CD1c-positive myeloid dendritic cell (primary cell): Measurements from ENCODE around the gene SYT15.
"Not testable (repeated sequence)": the region's sequence is repeated elsewhere in the genome, so short reads cannot be mapped to it uniquely, and the experiment has no call there.

Experiments used
- DNase-seq: peaks from one replicate; pipeline ENCODE4 v3.0.0-alpha.2; 2016; ENCODE audit errors: extremely low spot score

Gene SYT15

DNA sequence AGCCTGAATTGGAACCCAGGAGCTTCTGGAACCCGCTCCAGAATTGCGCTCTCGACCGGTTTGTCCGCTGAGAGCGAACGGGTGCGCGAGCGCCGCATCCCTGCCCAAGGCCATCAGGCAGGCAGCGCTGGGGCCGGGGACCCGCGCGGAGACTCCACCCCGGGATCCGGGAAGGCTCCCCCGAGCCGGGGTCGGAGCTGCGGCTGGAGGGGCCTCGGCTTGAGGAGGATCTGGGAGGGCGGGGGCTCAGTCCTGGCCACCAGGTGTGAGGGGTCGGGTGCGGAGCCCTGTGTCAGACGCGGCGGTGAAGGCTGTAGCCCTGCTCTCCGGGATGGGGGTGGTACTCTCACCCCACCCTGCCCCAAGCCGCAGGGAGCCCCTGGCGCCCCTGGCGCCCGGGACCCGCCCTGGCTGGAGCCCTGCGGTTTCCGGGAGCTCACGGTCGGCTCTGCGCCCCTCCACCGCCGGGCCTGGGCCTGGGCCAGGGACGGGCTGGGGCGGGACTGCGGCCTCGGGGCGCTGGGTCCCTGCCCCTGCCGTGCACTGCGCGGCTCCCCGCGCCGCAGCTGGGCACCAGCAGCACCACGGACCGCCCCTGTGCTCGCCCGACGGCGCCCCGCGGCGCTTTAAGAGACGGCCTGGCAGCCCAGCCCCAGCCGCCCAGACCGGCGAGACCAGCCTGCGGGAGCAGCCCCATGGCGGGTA is at the start of gene SYT15:
SYT15 (plus strand) TSS at position 655 of the 705 bp plus-strand sequence; CDS start at position 696, 41 bp downstream.
- DNase-seq = not testable (repeated sequence)

DNA sequence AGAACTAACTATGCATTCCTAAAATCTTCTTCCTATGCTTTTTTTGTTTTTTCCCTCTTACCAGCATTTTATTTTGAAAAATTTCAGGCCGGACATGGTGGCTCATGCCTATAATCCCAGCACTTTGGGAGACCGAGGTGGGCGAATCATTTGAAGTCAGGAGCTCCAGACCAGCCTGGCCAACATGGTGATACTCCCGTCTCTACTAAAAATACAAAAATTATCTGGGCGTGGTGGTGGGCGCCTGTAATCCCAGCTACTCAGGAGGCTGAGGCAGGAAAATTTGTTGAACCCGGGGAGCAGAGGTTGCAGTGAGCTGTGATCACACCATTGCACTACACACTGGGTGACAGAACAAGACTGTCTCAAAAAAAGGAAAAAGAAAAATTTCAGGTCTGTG is 49.2 kb upstream of the SYT15 start:
- not testable (repeated sequence) for DNase-seq

DNA sequence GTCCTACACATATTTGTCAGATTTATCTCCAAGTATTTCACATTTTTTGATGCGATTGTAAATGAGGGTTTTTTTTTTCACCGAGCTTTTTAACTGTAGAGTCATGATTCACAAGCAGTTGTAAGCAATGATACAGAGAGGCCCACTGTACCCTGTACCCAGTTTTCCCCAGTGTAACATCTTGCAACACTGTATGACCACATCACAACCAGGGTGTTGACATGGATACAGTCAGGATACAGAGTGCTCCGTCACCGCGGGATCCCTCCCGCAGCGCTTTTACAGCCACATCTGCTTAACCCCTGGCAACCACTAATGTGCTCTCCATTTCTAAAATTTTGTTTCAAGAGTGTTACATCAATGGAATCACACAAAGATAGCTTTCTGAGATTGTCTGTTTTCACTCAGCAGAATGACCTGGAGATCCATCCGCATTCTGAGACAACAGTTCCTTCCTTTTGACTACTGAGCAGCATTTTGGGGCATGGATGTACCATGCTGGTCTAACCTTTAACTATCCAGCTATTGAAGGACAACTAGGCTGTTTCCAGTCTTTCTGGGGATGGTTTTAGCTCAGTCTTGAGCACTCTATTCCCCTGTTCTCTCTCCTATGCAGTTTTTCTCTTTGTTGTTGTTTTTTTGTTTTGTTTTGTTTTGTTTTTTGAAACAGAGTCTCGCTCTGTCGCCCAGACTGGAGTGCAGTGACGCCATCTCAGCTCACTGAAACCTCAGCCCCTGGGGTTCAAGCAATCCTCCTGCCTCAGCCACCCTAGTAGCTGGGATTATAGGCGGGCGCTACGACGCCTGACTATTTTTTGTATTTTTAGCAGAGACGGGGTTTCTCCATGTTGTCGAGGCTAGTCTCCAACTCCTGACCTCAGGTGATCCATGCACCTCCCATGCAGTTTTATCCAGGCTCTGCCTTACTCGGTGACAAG is 48.4 kb upstream of the SYT15 start:
- DNase-seq = no peak

DNA sequence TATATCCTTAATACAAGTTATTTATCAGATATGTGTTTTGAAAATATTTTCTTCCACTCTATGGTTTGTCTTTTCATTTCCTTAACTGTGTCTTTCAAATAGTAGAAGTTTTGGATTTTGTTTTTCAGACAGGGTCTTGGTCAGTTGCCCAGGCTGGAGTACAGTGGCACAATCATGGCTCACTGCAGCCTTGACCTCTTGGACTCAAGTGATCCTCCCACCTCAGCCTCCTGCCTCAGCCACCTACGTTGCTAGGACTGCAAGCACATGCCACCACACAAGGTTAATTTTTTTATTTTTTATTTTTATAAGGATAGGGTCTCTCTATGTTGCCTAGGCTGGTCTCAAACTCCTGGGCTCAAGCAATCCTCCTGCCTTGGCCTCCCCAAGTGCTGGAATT is 46.7 kb upstream of the SYT15 start:
- DNase-seq = not testable (repeated sequence)

DNA sequence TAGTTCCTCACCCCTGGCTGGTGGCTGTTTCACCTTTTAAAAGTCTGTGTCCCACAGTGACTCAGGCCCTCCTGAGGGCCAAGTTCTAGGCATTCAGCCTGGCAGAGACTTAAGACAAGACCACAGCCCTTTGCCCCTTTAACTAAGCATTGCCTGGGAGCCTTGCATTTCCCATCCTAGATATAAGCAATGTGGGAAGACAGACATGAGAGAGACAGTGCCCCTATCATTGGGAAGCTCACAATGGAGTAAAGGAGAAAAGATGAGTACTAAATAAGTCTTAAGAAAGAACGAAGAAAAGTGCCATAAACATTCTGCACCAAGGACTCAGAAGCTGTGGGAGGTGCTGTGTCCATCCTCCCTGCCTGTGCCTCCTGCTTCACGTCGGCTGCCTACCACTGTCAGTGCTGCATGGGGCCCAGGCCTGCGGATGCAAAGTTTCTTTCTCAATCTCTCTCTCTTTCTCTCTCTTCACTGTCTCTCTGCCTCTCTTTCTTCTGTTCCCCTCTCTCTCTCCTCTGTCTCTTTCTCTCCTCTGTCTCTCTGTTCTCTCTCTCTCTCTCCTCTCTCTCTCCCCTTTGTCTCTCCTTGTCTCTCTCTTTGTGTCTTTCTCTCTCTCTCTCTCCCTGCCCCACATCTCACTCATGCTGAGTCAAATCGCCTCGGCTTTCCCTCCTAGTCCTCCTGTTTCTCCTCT is 44.0 kb upstream of the SYT15 start:
- no peak for DNase-seq

DNA sequence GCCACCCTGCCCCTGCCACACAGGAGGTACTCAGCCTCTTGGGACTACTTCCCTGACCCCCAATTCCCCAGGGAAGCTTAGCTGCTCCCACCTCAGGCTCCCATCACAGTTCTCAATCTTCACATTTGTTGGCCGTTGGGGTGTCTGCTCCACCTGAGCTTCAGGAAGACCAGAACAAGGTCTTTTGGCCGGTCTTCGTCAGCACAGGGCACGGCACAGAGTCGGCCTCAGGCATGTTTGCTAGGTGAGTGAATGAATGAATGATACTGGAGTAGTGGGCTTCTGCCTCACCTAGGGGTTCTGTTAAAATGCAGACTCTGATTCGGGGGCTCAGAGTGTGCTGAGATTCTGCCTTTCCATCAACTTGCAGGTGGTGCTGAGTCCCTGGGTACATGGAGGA is 42.8 kb upstream of the SYT15 start:
- DNase-seq = no peak

DNA sequence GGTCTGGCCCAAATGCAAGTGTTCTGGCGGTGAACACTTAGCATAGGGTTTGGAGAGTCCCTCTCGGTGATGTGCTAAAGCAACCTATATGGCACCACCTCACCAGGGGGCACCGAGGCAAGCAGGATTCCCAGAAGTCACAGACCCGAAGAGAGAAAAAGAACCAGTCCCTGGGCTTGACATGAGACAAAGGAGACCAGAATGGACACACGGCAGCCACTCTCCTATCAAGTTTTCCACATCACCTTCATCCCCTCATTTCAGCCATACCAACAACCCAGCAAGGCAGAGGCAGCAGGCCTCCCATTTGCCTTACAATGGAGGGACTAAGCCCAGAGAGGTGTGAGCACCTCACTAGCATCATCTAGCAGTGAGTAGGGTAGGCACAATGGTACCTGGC is 42.1 kb upstream of the SYT15 start:
- DNase-seq = no peak

DNA sequence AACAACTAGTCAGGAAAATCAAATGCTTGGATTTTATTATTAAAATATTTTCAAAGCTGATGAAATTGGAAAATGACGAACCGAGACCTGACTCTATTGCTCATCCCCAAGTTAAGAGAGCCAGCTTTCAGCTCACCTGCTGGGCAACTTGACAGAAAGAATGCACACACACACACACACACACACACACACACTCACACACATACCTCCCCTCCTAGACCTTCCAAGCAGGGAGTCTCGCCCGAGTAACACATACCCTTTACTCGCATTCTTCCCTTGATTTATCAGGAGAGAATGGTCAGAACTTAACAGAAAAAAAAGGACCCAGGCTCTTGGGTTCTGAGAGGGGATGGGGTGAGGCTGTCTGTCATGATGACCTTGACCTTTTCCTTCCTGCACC is 41.6 kb upstream of the SYT15 start:
- DNase-seq = no peak

DNA sequence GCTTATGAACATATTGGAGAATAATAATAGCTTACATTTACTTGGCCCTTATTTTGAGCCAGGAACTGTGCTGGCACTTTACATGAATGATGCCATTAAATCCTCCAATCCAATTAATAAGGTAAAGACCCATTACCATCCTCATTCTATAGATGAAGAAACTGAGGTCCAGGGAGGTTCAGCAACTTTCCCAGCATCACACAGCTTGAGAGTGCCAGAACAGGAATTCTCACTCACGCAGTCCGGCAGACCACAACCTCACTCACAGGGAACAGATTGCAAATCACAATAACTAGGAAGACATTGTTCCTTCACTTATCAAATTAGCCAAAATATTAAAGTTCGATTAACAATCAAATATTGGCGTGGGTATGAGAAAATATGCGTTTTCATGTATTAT is 40.8 kb upstream of the SYT15 start:
- no peak for DNase-seq

DNA sequence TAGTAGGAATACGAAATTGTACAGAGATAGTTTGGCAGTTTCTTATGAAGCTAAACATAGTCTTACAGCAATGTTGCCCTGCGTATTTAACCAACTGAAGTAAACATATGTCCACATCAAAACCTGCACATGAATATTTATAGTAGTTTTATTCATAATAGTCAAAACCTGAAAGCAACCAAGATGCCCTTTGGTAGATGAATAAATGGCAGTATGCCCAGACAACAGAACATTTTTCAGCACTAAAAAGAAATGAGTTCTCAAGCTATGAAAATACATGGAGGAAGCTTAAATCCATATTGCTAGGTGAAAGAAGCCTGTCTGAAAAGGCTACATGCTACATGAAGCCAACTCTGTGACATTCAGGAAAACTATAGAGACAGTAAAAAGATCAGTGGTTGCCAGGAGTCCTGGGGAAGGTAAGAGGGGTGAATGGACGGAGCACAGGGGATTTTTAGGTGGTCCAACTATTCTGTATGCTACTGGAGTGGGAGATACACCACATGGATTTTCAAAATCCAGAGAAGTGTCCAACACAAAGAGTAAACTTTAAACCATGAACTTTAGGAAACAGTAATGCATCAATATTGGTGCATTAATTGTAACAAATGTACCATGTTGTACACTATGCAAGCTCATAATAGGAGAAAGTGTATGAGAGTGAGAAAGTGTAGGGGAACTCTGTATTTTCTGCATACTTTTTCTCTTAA is 40.1 kb upstream of the SYT15 start:
- no peak for DNase-seq

DNA sequence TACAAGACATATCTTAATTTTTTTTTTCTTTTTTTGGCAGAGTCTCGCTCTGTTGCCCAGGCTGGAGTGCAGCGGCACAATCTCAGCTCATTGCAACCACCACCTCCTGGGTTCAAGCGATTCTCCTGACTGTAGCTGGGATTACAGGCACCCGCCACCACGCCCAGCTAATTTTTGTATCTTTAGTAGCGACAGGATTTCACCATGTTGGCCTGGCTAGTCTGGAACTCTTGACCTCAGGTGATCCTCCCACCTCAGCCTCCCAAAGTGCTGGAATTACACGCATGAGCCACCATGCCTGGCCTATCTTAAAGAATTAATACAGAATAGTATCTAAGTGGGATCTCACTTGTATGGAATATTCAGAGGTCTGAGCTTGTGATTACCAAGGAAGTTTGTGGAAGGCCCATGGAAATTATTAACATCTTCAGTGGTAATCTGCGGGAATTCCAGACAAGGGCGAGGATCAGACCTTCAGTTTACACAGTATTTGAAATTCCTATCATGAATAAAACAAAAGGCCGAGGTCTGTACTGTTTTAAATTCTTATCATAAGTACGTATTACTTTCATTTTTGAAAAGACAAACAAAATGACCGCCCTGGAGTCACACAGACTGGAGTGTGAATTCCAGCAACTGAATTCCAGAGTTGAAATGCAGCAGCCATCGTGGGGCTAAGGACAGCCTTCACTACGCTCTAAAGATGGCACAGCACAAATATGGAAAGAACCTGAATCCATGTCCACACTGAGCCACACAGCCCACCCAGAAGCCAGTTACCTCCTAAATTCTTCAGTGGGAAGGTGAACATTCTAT is 39.1 kb upstream of the SYT15 start:
- DNase-seq = no peak

DNA sequence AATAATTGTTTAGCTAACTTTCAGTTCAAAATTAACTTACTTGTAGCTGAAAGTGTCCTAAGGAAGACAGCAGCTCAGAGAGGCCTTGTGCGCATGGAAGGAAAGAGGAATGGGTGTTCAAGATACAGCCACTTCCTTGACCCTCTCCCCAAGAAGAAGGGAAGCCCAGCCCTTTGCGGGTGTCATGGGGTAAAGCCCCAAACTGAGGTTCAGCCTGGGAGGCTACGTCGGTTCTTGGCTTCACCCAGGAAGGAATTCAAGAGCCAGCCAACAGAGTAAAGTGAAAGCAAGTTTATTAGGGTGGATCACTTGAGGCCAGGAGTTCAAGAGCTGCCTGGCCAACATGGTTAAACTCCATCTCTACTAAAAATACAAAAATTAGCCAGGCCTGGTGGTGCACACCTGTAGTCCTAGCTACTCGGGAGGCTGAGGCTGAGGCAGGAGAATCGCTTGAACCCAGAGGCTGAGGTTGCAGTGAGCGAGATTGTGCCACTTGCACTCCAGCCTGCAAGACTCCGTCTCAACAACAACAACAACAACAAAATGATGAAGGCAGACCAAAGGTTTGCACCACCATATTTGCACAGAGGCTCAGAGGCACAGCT is 38.4 kb upstream of the SYT15 start:
- DNase-seq = no peak

DNA sequence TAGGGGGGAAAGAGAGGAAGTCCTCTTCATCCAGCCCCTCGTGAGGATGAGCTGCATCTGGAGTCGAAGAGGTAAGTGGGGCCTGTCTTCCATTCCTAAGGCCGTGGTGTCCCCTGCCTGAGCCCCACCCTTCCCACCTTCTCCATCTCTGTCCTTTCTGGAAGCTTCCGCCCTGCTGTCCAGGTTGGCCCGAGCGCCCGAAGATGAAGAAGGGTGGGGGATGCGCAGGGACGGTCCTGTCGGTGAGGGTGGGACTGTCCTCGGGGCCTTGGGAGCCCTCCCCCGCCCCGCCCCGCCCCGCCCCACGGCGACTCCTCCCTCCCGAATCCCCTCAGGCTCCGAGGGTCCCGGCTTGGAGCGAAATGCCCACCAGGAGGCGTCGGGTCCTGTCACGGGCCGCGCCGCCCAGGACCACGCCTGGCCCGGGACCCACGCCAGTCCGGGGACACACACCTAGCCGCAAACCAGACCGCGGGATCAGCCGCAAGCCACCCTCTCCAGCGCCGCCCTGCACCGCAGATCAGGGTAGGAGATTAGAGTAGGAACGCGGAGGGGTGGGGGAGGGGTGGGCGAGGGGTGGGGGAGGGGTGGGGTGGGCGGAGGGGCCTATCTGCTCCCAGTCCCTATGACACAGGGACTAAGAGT is 37.8 kb upstream of the SYT15 start:
- DNase-seq = no peak

DNA sequence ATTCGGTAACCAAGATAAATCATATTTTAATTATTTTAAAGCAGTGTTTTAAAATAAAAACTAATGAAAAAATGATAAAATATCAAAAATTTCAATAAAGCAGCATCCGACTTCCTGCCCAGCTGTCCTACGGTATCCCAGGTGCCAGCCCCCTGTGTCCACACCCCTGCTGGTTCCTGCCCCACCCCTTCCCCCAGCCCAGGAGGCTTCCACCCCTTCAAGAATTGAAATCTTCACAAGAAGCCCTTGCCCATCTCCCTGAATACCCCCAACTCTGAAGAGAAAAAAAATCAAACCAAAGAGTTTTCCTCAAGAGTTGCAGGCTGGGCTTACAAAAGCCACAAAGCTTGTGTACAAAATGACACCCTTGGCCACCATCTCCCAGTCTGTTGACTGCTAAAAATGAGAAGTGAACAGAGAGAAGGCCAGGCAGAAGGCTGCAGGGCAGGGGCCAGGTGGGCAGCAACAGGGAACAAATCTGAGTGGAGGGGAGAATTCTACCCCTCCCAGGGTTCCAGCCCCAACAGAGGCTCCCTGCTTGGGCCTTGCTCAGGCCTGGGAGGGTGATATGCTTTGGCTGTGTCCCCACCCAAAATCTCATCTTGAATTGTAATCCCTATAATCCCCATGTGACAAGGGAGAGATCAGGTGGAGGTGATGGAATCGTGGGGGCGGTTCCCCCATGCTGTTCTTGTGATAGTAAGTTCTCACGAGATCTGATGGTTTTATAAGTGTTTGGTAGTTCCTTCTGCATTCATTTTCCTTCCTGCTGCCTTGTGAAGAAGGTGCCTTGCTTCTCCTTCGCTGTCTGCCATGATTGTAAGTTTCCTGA is 37.0 kb upstream of the SYT15 start:
- no peak for DNase-seq

DNA sequence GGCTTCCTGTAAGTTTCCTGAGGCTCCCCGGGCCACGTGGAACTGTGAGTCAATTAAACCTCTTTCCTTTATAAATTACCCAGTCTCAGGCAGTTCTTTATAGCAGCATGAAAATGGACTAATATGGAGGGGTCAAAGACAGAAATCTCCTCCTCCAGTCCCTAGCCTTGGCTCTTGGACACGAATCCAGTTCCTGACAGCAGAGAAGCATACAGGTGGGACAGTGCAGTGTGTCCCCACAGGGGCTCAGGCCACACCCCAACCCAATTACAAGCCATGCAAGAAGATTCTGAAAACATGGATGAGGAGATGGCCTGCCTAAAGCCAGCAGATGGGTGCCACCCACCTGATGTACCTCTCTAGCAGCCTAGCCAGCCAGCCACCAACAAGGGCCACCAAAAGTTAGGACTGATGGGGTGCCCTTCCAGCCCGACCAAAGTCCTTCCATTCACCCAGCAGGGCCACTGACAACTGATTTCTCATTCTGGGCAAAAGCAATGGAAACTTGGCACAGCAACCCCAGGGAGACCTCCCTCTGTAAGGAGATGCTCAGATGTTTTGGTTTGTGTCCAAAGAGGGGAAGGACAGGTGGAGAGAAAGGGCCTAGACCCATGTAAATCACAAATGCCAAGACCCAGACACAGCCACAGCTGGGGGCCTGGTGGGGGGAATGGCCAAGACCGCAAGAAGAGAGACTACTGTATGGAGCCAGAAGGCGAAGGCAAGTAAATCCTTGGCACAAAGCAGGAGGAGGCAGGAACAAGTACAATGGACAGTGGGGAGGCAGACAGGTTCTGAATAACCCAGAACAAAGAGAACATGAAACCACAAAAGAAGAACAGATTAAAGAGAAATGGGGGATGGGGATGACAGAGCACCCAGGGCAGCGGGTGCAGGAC is 36.1 kb upstream of the SYT15 start:
- DNase-seq = no peak

DNA sequence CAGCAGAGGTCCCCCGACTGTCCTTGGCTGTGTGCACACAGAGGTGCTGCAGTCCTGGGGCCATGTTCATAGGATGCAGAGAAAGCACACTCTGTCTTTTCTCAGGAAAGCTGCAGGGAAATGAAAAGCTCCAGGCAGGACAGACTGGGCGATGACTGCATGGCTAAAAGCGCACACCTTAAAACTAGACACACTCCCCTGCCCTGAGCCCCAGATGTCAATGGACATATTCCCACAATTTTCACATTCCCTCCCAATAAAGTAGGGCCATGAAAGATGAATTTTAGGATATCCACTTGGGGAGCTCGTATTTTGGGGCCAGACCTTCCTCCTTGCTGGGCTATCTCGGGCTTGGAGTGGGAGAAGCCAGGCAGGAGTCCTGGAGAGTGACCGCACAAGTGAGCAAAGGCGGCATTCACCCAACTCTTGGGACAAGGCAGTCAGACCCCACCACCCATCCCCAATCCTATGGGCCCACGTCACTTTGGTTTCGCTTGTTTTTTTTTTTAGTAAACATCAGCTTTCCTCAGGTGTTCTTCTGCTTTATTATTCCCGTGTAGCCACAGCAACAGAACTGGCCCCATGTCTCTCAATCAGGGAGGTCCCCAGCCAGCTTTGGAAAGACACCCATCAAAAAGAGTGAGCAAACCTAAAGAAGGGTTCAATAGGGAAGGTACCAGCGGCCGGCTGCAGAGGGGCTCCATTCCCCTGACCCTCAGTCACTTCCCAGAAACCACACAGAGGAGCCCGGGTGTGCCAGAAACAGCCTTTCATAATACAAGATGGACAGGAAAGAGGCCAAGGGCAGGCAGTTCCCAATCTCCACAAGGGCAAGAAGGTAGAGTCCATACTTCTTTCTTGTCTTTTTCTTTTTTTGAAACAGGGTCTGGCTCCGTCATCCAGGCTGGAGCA is 35.2 kb upstream of the SYT15 start:
- DNase-seq = no peak
